ENCODE measurements around the gene ZNF653. TPM values are rescaled to one million over a fixed set of nuclear protein-coding genes. Genes with fewer than 3 reads are reported as not detected.

Gene ZNF653
- total and polyA plus RNA-seq, 2 of the 8 experiments (the other 6 are each of a cell fraction or from before 2014, with no cell fraction given), result 7.0 to 7.9 TPM

DNA sequence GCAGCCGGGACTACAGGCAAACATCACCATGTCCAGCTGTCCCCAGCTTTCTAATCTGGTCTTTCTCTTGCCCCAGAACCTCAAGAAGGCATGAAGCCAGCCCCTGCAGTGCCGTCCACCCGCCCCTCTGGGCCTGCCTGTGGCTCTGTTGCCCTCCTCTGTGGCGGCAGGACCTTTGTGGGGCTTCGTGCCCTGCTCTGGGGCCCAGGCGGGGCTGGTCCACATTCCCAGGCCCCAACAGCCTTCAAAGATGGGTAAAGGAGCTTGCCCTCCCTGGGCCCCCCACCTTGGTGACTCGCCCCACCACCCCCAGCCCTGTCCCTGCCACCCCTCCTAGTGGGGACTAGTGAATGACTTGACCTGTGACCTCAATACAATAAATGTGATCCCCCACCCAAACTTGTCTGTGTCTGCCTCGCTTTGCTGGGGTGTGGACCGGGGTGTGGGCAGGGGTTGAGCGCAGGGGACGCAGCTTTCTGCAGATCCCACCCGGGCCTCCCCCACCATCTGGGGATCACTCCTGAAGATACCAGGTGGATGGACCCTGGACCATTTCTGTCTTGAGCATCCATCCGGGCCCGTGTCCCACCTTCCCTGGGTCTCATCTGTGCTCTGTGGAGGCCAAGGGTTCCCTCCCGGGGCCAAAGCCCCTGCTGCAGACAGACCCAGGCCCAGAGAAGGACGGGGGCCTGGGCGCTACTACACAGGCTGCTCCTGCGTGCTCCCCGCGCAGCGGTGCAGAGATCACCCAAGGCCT lies 54.9 kb downstream of the ZNF653 start:
- DNase-seq (ENCODE audit: low read depth in 1 of 2, low spot score in 2 of 2) (no peak), FAIRE-seq (no peak)
- peaks cover 3 to 12% of the 10 kb centered on the region in 2 experiments for H4K20me1 ChIP-seq (replicated peaks in 1 of 2; ENCODE audit: control insufficient read depth in 1 of 2, insufficient read depth in 2 of 2, low read length in 2 of 2)
- H4K8ac ChIP-seq (ENCODE audit: extremely low read depth, insufficient read depth, low read length), result peak overlapping the region; percentile 62
- H3K4me1 ChIP-seq (replicated peaks in 1 of 4; ENCODE audit: control insufficient read depth in 3 of 4, insufficient read depth in 4 of 4, low read length in 3 of 4), result peaks cover 2 to 13% (median 7%) of the 10 kb centered on the region in 4 experiments; a peak in 6 of 7 replicates
- no peaks in the 10 kb centered on the region for H3K79me2 ChIP-seq (ENCODE audit: control insufficient read depth in 1 of 2, insufficient read depth in 2 of 2, low read length in 2 of 2)
- H2AK5ac ChIP-seq (ENCODE audit: low read depth, low read length), result no peak overlapping the region
- H4K5ac ChIP-seq (ENCODE audit: insufficient read length, low read depth, low read length), result no peak overlapping the region
- H2BK12ac ChIP-seq (ENCODE audit: low read depth, low read length), result no peak overlapping the region
- no peak overlapping the region for H2BK20ac ChIP-seq (ENCODE audit: low read length)
- ChIA-PET POLR2A (ENCODE audit: partially characterized antibody) (interaction anchor here (1.9 to 3.3 kb wide), 4 partner anchors 10 to 33 kb away, joined by 6 to 14 read pairs (median 8); partner anchors contain the start of gene RGL3), CTCF (ENCODE audit: partially characterized antibody) (no interaction called here)
- no peak overlapping the region for H2AFZ ChIP-seq (ENCODE audit: low read length)
- H3K18ac ChIP-seq (ENCODE audit: extremely low read depth, low read length), result no peak overlapping the region
- no peaks in the 10 kb centered on the region for H3K23me2 ChIP-seq (ENCODE audit: low read depth, low read length)
- H3K4ac ChIP-seq (replicated peaks; ENCODE audit: insufficient read length, low read depth, low read length), result no peak overlapping the region
- 0 out of 2 replicates have a peak, but pooled peaks have one; percentile 12 for TF ChIP-seq POLR2AphosphoS5 (IDR thresholded peaks at IDR 0.05; ENCODE audit: low read depth, low read length)
- TF ChIP-seq TBP (IDR thresholded peaks at IDR 0.05; ENCODE audit: low read depth, low read length), result no peak
- H3K9ac ChIP-seq (replicated peaks in 1 of 4; ENCODE audit: extremely low read depth in 1 of 4, low read depth in 3 of 4, low read length in 3 of 4), result no peak overlapping the region
- H2BK5ac ChIP-seq (ENCODE audit: low read depth, low read length), result no peak overlapping the region
- H3K27ac ChIP-seq (ENCODE audit: low read depth, low read length), result no peak overlapping the region
- no peaks in the 10 kb centered on the region for H3K27me3 ChIP-seq (replicated peaks in 1 of 4; ENCODE audit: control insufficient read depth in 3 of 4, extremely low read depth in 1 of 4, insufficient read depth in 3 of 4, low read length in 3 of 4)
- H3K14ac ChIP-seq (ENCODE audit: insufficient read length), result no peak overlapping the region
- no peak overlapping the region for H3K23ac ChIP-seq (ENCODE audit: insufficient read length)
- no peak overlapping the region for H4K91ac ChIP-seq (replicated peaks; ENCODE audit: insufficient read length, low read length)
- no peak overlapping the region; a peak in 1 of 4 replicates for H3K4me2 ChIP-seq (ENCODE audit: insufficient read depth in 1 of 2, low read depth in 2 of 2, low read length in 2 of 2)
- no peaks in the 10 kb centered on the region for H3K9me3 ChIP-seq (ENCODE audit: insufficient read depth in 2 of 2, low read depth in 1 of 2, low read length in 1 of 2)
- H2BK120ac ChIP-seq (replicated peaks; ENCODE audit: low read depth, low read length), result no peak overlapping the region
- no peak overlapping the region for H2BK15ac ChIP-seq (ENCODE audit: low read length)
- no peak overlapping the region for H3K4me3 ChIP-seq (ENCODE audit: extremely low read depth in 1 of 4, insufficient read depth in 2 of 4, low read depth in 3 of 4, low read length in 4 of 4)
- WGBS, 2 experiments (ENCODE audit: extremely low coverage in 1 of 2, insufficient coverage in 1 of 2, insufficient read length in 1 of 2, insufficient replicate concordance in 2 of 2, low coverage in 1 of 2, low lambda C conversion rate in 2 of 2, missing lambda C conversion rate in 1 of 2), result 86% methylated on average over 17 of the region's 21 CpGs; no CpG with 5 or more reads in 1 of the 2 experiments
- no peaks in the 10 kb centered on the region for H3K79me1 ChIP-seq (ENCODE audit: low read depth, low read length)
- no peak overlapping the region for H3K56ac ChIP-seq (replicated peaks; ENCODE audit: insufficient read length, low read depth, low read length)
- H3K36me3 ChIP-seq (ENCODE audit: control insufficient read depth in 2 of 4, insufficient read depth in 4 of 4, low read length in 3 of 4), result peaks cover 6 to 33% (median 24%) of the 10 kb centered on the region in 4 experiments; a peak in 5 of 8 replicates
